SK-N-SH (cell line): ENCODE results near the gene PSMC3IP. TPM values are rescaled to one million over a fixed set of nuclear protein-coding genes. Genes with fewer than 3 reads are reported as not detected.

Experiments used
- CTCF ChIA-PET: fragments of 300-600, 350-600 bp; formaldehyde crosslinking; extraction: SDS; loops from one replicate; lab custom pipeline; 2021; lab: Yijun Ruan, JAX
- POLR2A ChIA-PET: fragments of 350-600 bp; sonication (Branson Sonifier 250); formaldehyde crosslinking; extraction: SDS; loops from one replicate; lab custom pipeline; 2020; ENCODE audit warnings: antibody characterized with exemption, inconsistent platforms; lab: Yijun Ruan, JAX
- DNase-seq: peaks from one replicate; pipeline ENCODE4 v3.0.0; 2012
- H2AFZ ChIP-seq: fragments of 200-600 bp; sonication (generic); 2 replicates; pipeline ENCODE4 v1.8.1; 2016; ENCODE audit warnings: antibody characterized with exemption, mild to moderate bottlenecking, low read depth
- H3F3A ChIP-seq: fragments of 200-600 bp; sonication (generic); replicated peaks from 2 replicates; pipeline ENCODE3; 2016; ENCODE audit warnings: antibody characterized with exemption, mild to moderate bottlenecking; ENCODE audit not compliant: insufficient read depth
- H3K27ac ChIP-seq, 2 experiments: fragments of 200-500 bp in 1 of 2; fragments of 200-600 bp in 1 of 2; sonication (Bioruptor generic) in 1 of 2; sonication (generic), shearing (Covaris generic) in 1 of 2; 2 replicates each; pipeline versions ENCODE4 v1.5.1 to v1.6.1; 2014 to 2016; ENCODE audit warnings: low read depth in 2 of 2, inconsistent platforms in 1 of 2, low read length in 1 of 2, mild to moderate bottlenecking in 1 of 2, mixed read lengths in 1 of 2
- H3K27me3 ChIP-seq: fragments of 200-600 bp; sonication (generic), shearing (Covaris generic); 2 replicates; pipeline ENCODE4 v1.6.1; 2016; ENCODE audit warnings: mixed run types; ENCODE audit not compliant: insufficient read depth
- H3K36me3 ChIP-seq, 2 experiments: fragments of 200-500 bp in 1 of 2; fragments of 200-600 bp in 1 of 2; sonication (Bioruptor generic) in 1 of 2; sonication (generic) in 1 of 2; replicated peaks in 1 of 2; 2 replicates each; pipeline versions ENCODE3 to v1.5.1; 2014 to 2016; ENCODE audit warnings: low read length in 1 of 2, mild to moderate bottlenecking in 1 of 2; ENCODE audit not compliant: insufficient read depth in 2 of 2, control insufficient read depth in 1 of 2
- H3K4me1 ChIP-seq, 2 experiments: fragments of 200-500 bp in 1 of 2; fragments of 200-600 bp in 1 of 2; sonication (Bioruptor generic) in 1 of 2; sonication (generic), shearing (Covaris generic) in 1 of 2; 2 replicates each; pipeline versions ENCODE4 v1.5.1 to v1.6.1; 2014 to 2016; ENCODE audit warnings: low read depth in 1 of 2, low read length in 1 of 2, mixed run types in 1 of 2; ENCODE audit not compliant: insufficient read depth in 2 of 2, control insufficient read depth in 1 of 2
- H3K4me2 ChIP-seq: fragments of 200-600 bp; sonication (generic), shearing (Covaris generic); 2 replicates; pipeline ENCODE4 v1.6.1; 2017; ENCODE audit warnings: mixed run types
- H3K4me3 ChIP-seq, 2 experiments: fragments of 200-500 bp in 1 of 2; fragments of 200-600 bp in 1 of 2; sonication (Bioruptor generic) in 1 of 2; sonication (generic), shearing (Covaris generic) in 1 of 2; 2 replicates each; pipeline versions ENCODE4 v1.5.1 to v1.8.1; 2014 to 2016; ENCODE audit warnings: low read depth in 2 of 2, inconsistent platforms in 1 of 2, low read length in 1 of 2, mild to moderate bottlenecking in 1 of 2, mixed read lengths in 1 of 2, moderate library complexity in 1 of 2
- H3K79me2 ChIP-seq: fragments of 200-600 bp; sonication (generic); 2 replicates; pipeline ENCODE4 v1.8.1; 2017; ENCODE audit warnings: mild to moderate bottlenecking; ENCODE audit not compliant: insufficient read depth
- H3K9ac ChIP-seq: fragments of 200-600 bp; sonication (generic); 2 replicates; pipeline ENCODE4 v1.6.1; 2017; ENCODE audit warnings: mixed run types
- H3K9me2 ChIP-seq: fragments of 200-600 bp; sonication (generic); 2 replicates; pipeline ENCODE4 v1.6.1; 2017; ENCODE audit warnings: mixed run types
- H3K9me3 ChIP-seq: fragments of 200-600 bp; sonication (generic); 2 replicates; pipeline ENCODE4 v1.6.1; 2017; ENCODE audit warnings: mixed run types, mild to moderate bottlenecking, moderate library complexity
- H4K20me1 ChIP-seq: fragments of 200-600 bp; sonication (generic); 2 replicates; pipeline ENCODE4 v1.6.1; 2017; ENCODE audit warnings: mild to moderate bottlenecking, mixed run types; ENCODE audit not compliant: insufficient read depth
- CHD2 ChIP-seq: fragments of 150-350 bp; IDR thresholded peaks from 2 replicates; pipeline ENCODE4 v1.6.1; 2018; ENCODE audit warnings: low read length; ENCODE audit not compliant: partially characterized antibody
- ELF1 ChIP-seq: IDR thresholded peaks from 2 replicates; pipeline ENCODE4 v1.4.0; 2012
- EP300 ChIP-seq, 2 experiments: IDR thresholded peaks; 2 replicates each; pipeline versions ENCODE4 v1.4.0 to v1.6.1; 2012; ENCODE audit warnings: borderline replicate concordance in 1 of 2, low read depth in 1 of 2, low read length in 1 of 2
- GABPA ChIP-seq: IDR thresholded peaks from 2 replicates; pipeline ENCODE4 v1.4.0; 2012; ENCODE audit warnings: low read depth, mild to moderate bottlenecking
- GATA2 ChIP-seq: sonication (generic); formaldehyde crosslinking; IDR thresholded peaks from 2 replicates; pipeline ENCODE4 v1.5.0; 2020; ENCODE audit warnings: mild to moderate bottlenecking, missing genetic modification reagents
- JUND ChIP-seq: IDR thresholded peaks from 2 replicates; pipeline ENCODE4 v1.4.0; 2012
- MAX ChIP-seq: IDR thresholded peaks from 2 replicates; pipeline ENCODE4 v1.4.0; 2012; ENCODE audit warnings: low read depth
- MEF2A ChIP-seq: IDR thresholded peaks from 2 replicates; pipeline ENCODE4 v1.4.0; 2012; ENCODE audit warnings: low read depth, borderline replicate concordance
- MXI1 ChIP-seq: IDR thresholded peaks from 2 replicates; pipeline ENCODE4 v1.6.1; 2012; ENCODE audit warnings: mild to moderate bottlenecking, low read depth, low read length, improper control_type of control experiment
- NFIC ChIP-seq: IDR thresholded peaks from 2 replicates; pipeline ENCODE4 v1.4.0; 2012; ENCODE audit warnings: borderline replicate concordance
- PBX3 ChIP-seq: IDR thresholded peaks from 2 replicates; pipeline ENCODE4; 2012
- RCOR1 ChIP-seq: fragments of 150-350 bp; IDR thresholded peaks from 2 replicates; pipeline ENCODE4 v1.6.1; 2017; ENCODE audit warnings: antibody characterized with exemption, low read length
- REST ChIP-seq: IDR thresholded peaks from 2 replicates; pipeline ENCODE4 v1.6.1; 2012; ENCODE audit warnings: mild to moderate bottlenecking, low read depth, low read length, moderate library complexity
- RXRA ChIP-seq: IDR thresholded peaks from 2 replicates; pipeline ENCODE4 v1.4.0; 2012; ENCODE audit warnings: low read depth, mild to moderate bottlenecking, borderline replicate concordance
- SIN3A ChIP-seq: IDR thresholded peaks from 2 replicates; pipeline ENCODE4 v1.6.1; 2012; ENCODE audit warnings: low read depth, mild to moderate bottlenecking, low read length, moderate library complexity, borderline replicate concordance
- TCF12 ChIP-seq: IDR thresholded peaks from 2 replicates; pipeline ENCODE4 v1.4.0; 2012
- TEAD4 ChIP-seq: IDR thresholded peaks from 2 replicates; pipeline ENCODE4 v1.4.0; 2012; ENCODE audit warnings: mild to moderate bottlenecking, borderline replicate concordance; ENCODE audit not compliant: insufficient read depth
- USF2 ChIP-seq: fragments of 150-350 bp; IDR thresholded peaks from 2 replicates; pipeline ENCODE4 v1.6.1; 2017; ENCODE audit warnings: antibody characterized with exemption, low read length, low read depth, borderline replicate concordance
- WGBS: methylation state at CpG from one replicate; pipeline ENCODE4 v1.1.6; 2017; ENCODE audit warnings: low lambda C conversion rate; 5-methylcytosine and 5-hydroxymethylcytosine counted together
- polyA plus RNA-seq, 3 experiments: library from polyadenylated mRNA; depleted of rRNA; stranded (reverse); fragments of >200 nt; gene quantifications; 2 replicates each; pipeline ENCODE4 v1.2.3, GENCODE V29; 2012

PSMC3IP gene
- polyA plus RNA-seq, 1 of the 3 experiments (the other 2 are of a cell fraction), result 17.3 TPM

DNA sequence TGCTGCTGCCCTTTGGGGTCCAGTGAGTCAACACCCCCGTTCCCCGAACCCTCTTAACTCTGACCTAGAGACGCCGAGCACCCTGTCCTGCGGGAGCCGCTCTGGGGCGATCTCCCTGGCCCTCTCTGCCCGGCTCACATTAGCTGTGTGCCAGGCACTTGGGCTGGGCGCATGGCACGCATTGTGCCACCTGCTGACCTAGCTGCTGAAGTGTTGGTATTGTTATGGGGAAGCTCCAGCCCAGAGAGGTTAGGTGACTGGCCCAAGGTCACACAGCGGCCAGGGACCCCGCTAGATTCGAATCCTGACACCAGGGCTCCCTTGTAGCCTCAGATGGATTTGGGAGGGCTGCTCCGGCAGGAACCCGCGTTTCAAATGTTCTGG, 23.7 kb downstream of the PSMC3IP start:
- peaks cover 2 to 20% of the 10 kb centered on the region in 2 experiments; a peak in 1 of 4 replicates for H3K4me1 ChIP-seq
- POLR2A ChIA-PET, result interaction anchor here (0.6 to 2.3 kb wide), 6 partner anchors 11 to 445 kb away, joined by 3 to 17 read pairs (median 4); partner anchors contain the start of genes NAGLU and PSMC3IP
- H3K27me3 ChIP-seq, result no peaks in the 10 kb centered on the region
- H3K79me2 ChIP-seq, result peaks cover 51% of the 10 kb centered on the region
- H3K9ac ChIP-seq, result peak overlapping the region; percentile 87
- WGBS, result 24% methylated on average over 12 of the region's 16 CpGs
- TF ChIP-seq TEAD4 (no peak), USF2 (no peak), CHD2 (no peak), EP300 (IDR thresholded peaks at IDR 0.05; ENCODE audit: borderline replicate concordance in 1 of 2, low read depth in 1 of 2, low read length in 1 of 2) (no peak), TCF12 (no peak), REST (no peak), GATA2 (no peak), ELF1 (no peak), MEF2A (no peak), RXRA (no peak), JUND (no peak), NFIC (no peak), GABPA (no peak), MXI1 (0 out of 2 replicates have a peak, but pooled peaks have one; percentile 3), MAX (peak; percentile 60; the same call in 1 of the 2 replicates), SIN3A (no peak), RCOR1 (no peak), PBX3 (no peak)
- TF ChIP-seq, all 33 proteins: peak for 2
- Histone ChIP-seq H3K4me2 (peak overlapping the region; percentile 97), H3F3A (peaks cover 11% of the 10 kb centered on the region), H3K27ac (peak overlapping the region; percentile 69 to 74; a peak in 3 of 4 replicates), H3K36me3 (peaks cover 0 to 3% of the 10 kb centered on the region in 2 experiments), H4K20me1 (no peaks in the 10 kb centered on the region), H2AFZ (no peak overlapping the region), H3K9me3 (no peaks in the 10 kb centered on the region), H3K4me3 (peak overlapping the region; percentile 79 to 89), H3K9me2 (no peaks in the 10 kb centered on the region)
- CTCF ChIA-PET, result interaction anchor here (1.0 to 2.5 kb wide), 7 partner anchors 10 to 242 kb away, joined by 3 to 8 read pairs (median 3); partner anchors contain the start of genes RETREG3 and TUBG1
- peak; percentile 68 for DNase-seq
